Omental fat pad (tissue), 4 donors: Measurements from ENCODE around the gene C3orf20. TPM values are rescaled to one million over a fixed set of nuclear protein-coding genes. Genes with fewer than 3 reads are reported as not detected.

ENCODE experiments used
- ATAC-seq: fragments of 150-250 bp; one replicate; pipeline ENCODE4 v1.9.1; 2016; ENCODE audit warnings: mild to moderate bottlenecking, moderate library complexity; ENCODE audit not compliant: low FRiP score
- DNase-seq: peaks from one replicate; pipeline ENCODE4 v3.0.0-alpha.2; 2019; ENCODE audit warnings: low spot score
- total RNA-seq, 4 donors: library from RNA; depleted of rRNA; stranded (reverse); fragments of >200 nt; gene quantifications; one replicate each; pipeline ENCODE4 v1.1.0, GENCODE V29; 2016
- TF ChIP-seq, protein P1 (sequence below), 3 donors: fragments of 450-650 bp; IDR thresholded peaks; one replicate each; pipeline ENCODE4 v1.5.1; 2016 to 2017; ENCODE audit warnings: antibody characterized with exemption in 3 of 3, mild to moderate bottlenecking in 3 of 3, moderate library complexity in 2 of 3

The C3orf20 gene
- total RNA-seq, 4 donors from 2014 or later = 0.12 to 0.28 TPM; not detected in 2

DNA sequence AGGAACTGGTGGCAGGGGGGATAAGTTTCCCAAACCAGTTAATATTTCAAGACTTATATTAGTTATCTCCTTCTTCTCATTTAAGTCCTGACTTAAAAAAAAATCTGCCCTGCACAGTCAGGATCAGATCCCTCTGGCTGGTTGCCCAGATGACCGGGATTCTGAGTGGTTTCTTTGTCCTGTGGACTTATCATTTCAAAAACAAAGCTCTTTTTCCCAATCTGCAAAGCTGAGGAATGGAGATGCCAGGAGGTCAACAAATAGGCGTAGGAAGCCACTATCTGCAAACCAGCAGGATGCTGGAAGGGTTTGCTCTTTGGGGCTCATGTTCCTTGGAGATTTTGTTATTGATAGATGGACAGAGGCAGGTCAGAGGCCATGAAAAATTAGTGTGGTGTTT, 5.8 kb downstream of the C3orf20 start:
- ATAC-seq = no peak
- TF ChIP-seq, protein P1, sequence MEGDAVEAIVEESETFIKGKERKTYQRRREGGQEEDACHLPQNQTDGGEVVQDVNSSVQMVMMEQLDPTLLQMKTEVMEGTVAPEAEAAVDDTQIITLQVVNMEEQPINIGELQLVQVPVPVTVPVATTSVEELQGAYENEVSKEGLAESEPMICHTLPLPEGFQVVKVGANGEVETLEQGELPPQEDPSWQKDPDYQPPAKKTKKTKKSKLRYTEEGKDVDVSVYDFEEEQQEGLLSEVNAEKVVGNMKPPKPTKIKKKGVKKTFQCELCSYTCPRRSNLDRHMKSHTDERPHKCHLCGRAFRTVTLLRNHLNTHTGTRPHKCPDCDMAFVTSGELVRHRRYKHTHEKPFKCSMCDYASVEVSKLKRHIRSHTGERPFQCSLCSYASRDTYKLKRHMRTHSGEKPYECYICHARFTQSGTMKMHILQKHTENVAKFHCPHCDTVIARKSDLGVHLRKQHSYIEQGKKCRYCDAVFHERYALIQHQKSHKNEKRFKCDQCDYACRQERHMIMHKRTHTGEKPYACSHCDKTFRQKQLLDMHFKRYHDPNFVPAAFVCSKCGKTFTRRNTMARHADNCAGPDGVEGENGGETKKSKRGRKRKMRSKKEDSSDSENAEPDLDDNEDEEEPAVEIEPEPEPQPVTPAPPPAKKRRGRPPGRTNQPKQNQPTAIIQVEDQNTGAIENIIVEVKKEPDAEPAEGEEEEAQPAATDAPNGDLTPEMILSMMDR (IDR thresholded peaks at IDR 0.05) = no peak
- no peak for DNase-seq

DNA sequence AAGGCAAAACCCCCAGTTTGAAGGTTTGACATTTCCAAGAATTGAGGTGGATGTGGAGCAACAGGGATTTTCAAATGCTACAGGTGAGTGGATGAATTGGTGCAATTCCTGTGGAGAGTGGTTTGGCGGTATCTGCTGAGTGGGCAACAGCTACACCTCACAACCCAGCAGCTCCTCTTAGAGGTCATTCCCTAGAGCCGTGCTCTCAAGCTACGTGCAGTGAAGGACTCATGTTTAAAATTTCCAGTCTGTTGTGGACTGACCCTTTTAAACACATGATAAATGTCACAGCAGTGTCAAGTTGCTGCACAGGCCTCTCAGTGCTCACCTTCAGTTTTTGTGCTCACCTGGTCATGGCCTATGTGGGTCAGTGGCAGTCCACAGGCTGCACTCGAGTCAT, 9.5 kb downstream of the C3orf20 start:
- no peak for ATAC-seq
- DNase-seq = no peak
- TF ChIP-seq, protein P1 (IDR thresholded peaks at IDR 0.05) = no peak

DNA sequence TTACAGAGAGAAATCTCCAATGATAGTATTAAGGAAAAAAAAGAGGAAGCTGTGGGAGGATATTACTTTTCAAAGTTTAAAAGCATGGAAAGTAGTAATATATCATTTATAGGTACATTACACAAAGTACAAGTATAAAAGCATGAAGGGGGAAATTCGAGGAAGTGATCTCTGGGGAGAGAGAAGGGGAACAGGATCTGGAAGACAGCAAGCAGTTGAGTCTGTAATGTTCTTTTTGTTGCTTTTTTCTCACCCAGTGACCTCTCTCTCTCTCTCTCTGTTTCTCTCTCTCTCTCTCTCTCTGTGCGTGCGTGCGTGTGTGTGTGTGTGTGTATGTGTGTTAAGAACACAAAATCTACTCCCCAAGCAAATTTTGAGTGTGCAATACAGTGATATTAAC, 10.2 kb downstream of the C3orf20 start:
- DNase-seq = no peak
- TF ChIP-seq, protein P1 (IDR thresholded peaks at IDR 0.05) = no peak
- ATAC-seq = no peak

DNA sequence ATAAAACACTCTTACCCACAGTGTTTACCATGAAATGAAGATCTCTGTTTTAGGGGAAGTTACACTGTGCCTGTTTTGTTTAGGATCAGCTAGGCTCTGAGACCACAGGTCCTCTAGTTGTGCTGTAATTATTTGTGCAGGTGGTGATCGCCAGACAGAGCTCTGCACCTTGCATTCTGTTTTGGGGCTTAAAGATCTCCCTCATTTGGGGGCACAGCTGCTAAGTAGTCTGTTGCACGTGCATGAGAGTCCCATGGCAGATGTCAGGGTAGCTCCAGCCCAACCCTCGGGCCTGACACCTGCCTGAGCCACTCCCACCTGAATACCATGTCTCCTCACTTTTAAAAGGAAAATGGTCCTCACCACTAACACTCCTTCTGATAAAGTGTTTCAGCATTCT, 12.4 kb downstream of the C3orf20 start:
- TF ChIP-seq, protein P1 (IDR thresholded peaks at IDR 0.05) = no peak
- DNase-seq (no peak), ATAC-seq (no peak)

DNA sequence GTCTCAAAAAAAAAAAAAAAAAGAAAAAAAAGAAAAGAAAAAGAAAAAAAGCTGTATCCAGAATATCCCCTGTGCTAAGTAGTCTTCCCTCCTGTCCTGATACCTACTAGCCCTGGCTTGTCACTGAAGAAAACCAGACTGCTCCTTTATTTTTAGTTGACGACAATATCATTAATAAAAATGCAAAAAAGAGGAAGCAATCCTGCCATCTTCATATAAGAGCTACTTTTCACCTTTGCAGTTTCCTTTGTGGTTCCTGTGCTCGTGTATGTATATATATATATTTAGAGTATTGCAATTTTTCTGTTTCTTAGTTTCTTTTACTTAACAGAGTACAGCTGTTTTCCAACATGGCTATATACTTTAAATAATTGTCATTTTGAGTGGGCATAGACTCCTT, 13.6 kb downstream of the C3orf20 start:
- no peak for DNase-seq
- no peak for ATAC-seq
- TF ChIP-seq, protein P1 (IDR thresholded peaks at IDR 0.05) = no peak

DNA sequence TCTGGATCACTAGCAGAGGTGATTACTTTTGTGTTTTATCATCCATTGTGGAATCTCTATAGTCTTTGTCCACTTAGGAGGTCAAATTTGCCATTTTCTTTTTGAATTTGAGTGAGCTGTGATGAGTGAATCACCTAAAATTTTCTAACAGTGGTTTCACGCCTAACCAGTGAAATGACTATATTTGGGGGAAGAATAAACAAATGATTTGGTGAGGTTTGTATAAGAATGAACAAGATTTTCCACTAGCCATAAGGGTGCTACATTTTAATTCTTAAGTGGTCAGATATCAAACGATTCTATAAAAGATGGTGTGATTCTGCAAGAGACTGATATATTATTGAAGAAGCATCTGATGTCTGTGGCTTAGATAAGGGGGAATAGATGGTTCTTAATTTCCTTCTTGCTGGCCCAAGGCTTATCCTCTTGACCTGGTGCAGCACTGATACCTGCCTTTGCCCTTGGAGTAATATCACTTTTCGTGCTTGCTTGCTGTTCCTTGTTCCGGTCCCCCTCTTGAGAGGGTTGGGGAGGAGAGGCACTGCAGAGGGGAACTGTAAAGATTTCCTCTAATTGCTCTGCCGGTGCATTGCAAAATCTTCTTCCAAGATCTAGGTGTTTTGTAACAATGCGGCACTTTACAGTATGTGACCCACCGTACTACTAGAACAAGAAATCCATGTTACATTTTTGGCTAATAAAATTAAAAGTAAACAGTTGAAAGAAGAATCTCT, 14.5 kb downstream of the C3orf20 start:
- TF ChIP-seq, protein P1 (IDR thresholded peaks at IDR 0.05) = no peak
- DNase-seq = no peak
- no peak for ATAC-seq

DNA sequence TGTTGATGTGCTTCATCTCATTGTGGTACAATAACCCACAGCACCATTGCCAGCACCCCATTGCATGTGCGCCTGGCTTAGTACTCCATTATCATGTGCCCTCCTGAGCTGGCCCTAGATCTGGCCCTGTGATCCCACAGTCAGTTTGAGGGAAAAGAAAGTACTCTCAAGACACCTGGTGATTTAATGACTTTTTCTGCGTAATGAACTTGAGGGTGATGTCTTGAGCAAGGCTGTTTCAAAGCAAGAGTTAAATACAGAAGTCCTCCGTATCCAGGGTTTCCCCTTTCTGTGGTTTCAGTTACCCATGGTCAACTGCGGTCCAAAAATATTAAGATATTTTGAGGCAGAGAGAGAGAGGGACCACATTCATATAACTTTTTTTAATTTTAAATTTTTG, 16.3 kb downstream of the C3orf20 start:
- TF ChIP-seq, protein P1 (IDR thresholded peaks at IDR 0.05) = no peak
- ATAC-seq = no peak

More for the DNA sequence above, 16.3 kb downstream of the C3orf20 start:
- DNase-seq = no peak
